Endothelial cell of umbilical vein (primary cell): ENCODE results near the gene GP9. TPM values are rescaled to one million over a fixed set of nuclear protein-coding genes. Genes with fewer than 3 reads are reported as not detected.

Experiments
- BruUV-seq: library from RNA; stranded (reverse); fragments of 400-500 nt; replicated peaks from 2 replicates; lab custom pipeline; 2021; lab: Mats Ljungman, UMichigan
- CTCF ChIA-PET: fragments of 300-600, 350-600 bp; sonication (Branson Sonifier 250); formaldehyde crosslinking; loops from one replicate; lab custom pipeline; 2021; ENCODE audit warnings: antibody characterized with exemption, inconsistent platforms; lab: Charles Lee
- POLR2A ChIA-PET: fragments of 300-600, 350-600 bp; sonication (Branson Sonifier 250); formaldehyde crosslinking; loops from one replicate; lab custom pipeline; 2021; ENCODE audit warnings: antibody characterized with exemption, inconsistent platforms; lab: Charles Lee
- DNase-seq: peaks from one replicate; pipeline ENCODE4 v3.0.0-alpha.2; 2011; ENCODE audit warnings: low read depth, low spot score
- FAIRE-seq: peaks from 2 replicates; lab custom pipeline; 2011; peaks lifted over from hg19 to GRCh38; lab: Jason Lieb, UNC
- H2AFZ ChIP-seq: 2 replicates; pipeline ENCODE4 v1.6.0; 2012; ENCODE audit warnings: low read depth, low read length, control low read depth, inconsistent platforms
- H3K27ac ChIP-seq: 2 replicates; pipeline ENCODE4 v1.5.1; 2011; ENCODE audit warnings: low read depth, mild to moderate bottlenecking, control low read depth, low read length, moderate library complexity; ENCODE audit not compliant: insufficient read depth
- H3K27me3 ChIP-seq, 2 experiments: 2 replicates each; pipeline versions ENCODE4 v1.6.0 to v1.6.1; 2011; ENCODE audit warnings: low read length in 2 of 2, mixed read lengths in 1 of 2; ENCODE audit not compliant: control insufficient read depth in 2 of 2, insufficient read depth in 2 of 2
- H3K36me3 ChIP-seq, 2 experiments: 2 replicates in 1 of 2; 3 replicates in 1 of 2; pipeline ENCODE4 v1.5.1; 2011; ENCODE audit warnings: low read length in 2 of 2, mild to moderate bottlenecking in 1 of 2, moderate library complexity in 1 of 2; ENCODE audit not compliant: control insufficient read depth in 2 of 2, insufficient read depth in 2 of 2; ENCODE audit errors: extremely low read depth in 1 of 2
- H3K4me1 ChIP-seq: 3 replicates; pipeline ENCODE4 v1.5.1; 2011; ENCODE audit warnings: mild to moderate bottlenecking, low read length; ENCODE audit not compliant: control insufficient read depth, insufficient read depth; ENCODE audit errors: extremely low read depth
- H3K4me2 ChIP-seq: 2 replicates; pipeline ENCODE4 v1.6.1; 2011; ENCODE audit warnings: low read length, control low read depth, mixed read lengths; ENCODE audit not compliant: insufficient read depth
- H3K4me3 ChIP-seq, 3 experiments: fragments of 200-600 bp in 1 of 3; sonication (generic), shearing (Covaris generic) in 1 of 3; replicated peaks in 1 of 3; 2 replicates each; pipeline ENCODE4 v1.5.1; 2011 to 2016; ENCODE audit warnings: control low read depth in 3 of 3, low read length in 3 of 3, mild to moderate bottlenecking in 2 of 3, inconsistent platforms in 1 of 3, low read depth in 1 of 3, moderate library complexity in 1 of 3; ENCODE audit not compliant: insufficient read depth in 1 of 3
- H3K79me2 ChIP-seq: 2 replicates; pipeline ENCODE4 v1.6.0; 2012; ENCODE audit warnings: low read length, inconsistent platforms; ENCODE audit not compliant: control insufficient read depth, insufficient read depth
- H3K9ac ChIP-seq: replicated peaks from 2 replicates; pipeline ENCODE3; 2011; ENCODE audit warnings: low read length, control low read depth; ENCODE audit not compliant: insufficient read depth; ENCODE audit errors: extremely low read depth
- H3K9me1 ChIP-seq: replicated peaks from 3 replicates; pipeline ENCODE4 v1.6.0; 2011; ENCODE audit warnings: mild to moderate bottlenecking, low read length; ENCODE audit not compliant: control insufficient read depth, insufficient read depth; ENCODE audit errors: extremely low read depth
- H3K9me3 ChIP-seq: replicated peaks from 2 replicates; pipeline ENCODE4 v1.5.1; 2012; ENCODE audit warnings: low read length, inconsistent platforms; ENCODE audit not compliant: control insufficient read depth, insufficient read depth
- H4K20me1 ChIP-seq: replicated peaks from 2 replicates; pipeline ENCODE3; 2011; ENCODE audit warnings: mild to moderate bottlenecking, low read length; ENCODE audit not compliant: control insufficient read depth, insufficient read depth; ENCODE audit errors: extremely low read depth
- EZH2 ChIP-seq: IDR thresholded peaks from 2 replicates; pipeline ENCODE4 v1.6.1; 2012; ENCODE audit warnings: borderline replicate concordance, low read depth, mild to moderate bottlenecking, moderate library complexity, low read length, inconsistent platforms; ENCODE audit not compliant: severe bottlenecking
- FOS ChIP-seq: IDR thresholded peaks from 2 replicates; pipeline ENCODE4 v1.6.1; 2011; ENCODE audit warnings: mild to moderate bottlenecking, low read length, moderate library complexity, borderline replicate concordance; ENCODE audit not compliant: insufficient read depth
- GATA2 ChIP-seq: IDR thresholded peaks from 2 replicates; pipeline ENCODE4 v1.7.0; 2011; ENCODE audit warnings: low read depth, mild to moderate bottlenecking, moderate library complexity, mixed read lengths, low read length; ENCODE audit not compliant: insufficient read length, insufficient read depth
- JUN ChIP-seq: IDR thresholded peaks from 2 replicates; pipeline ENCODE4 v1.6.1; 2011; ENCODE audit warnings: borderline replicate concordance, low read depth; ENCODE audit not compliant: insufficient read length, insufficient read depth
- MYC ChIP-seq: IDR thresholded peaks from one replicate; pipeline ENCODE4 v1.6.1; 2011; ENCODE audit warnings: mild to moderate bottlenecking, low read depth, low read length
- POLR2AphosphoS5 ChIP-seq: IDR thresholded peaks from 2 replicates; pipeline ENCODE4 v1.6.1; 2012; ENCODE audit warnings: low read depth, mild to moderate bottlenecking, control low read depth, low read length, moderate library complexity; ENCODE audit not compliant: insufficient read depth
- dilution Hi-C: fragments of 300-500 bp; cut with MboI; formaldehyde crosslinking; loops from one replicate; pipeline ENCODE4 v1.15.0; 2019; ENCODE audit warnings: low sequenced_read_pairs; ENCODE audit not compliant: extremely low pct_ligation_motif_present
- intact Hi-C: fragments of 100-400 bp; cut with micrococcal nuclease; formaldehyde crosslinking; loops from one replicate; pipeline ENCODE4 v1.10.0; 2022
- polyA plus RNA-seq, 4 experiments: library from polyadenylated mRNA; depleted of rRNA in 3 of 4; stranded (reverse) in 3 of 4; unstranded in 1 of 4; fragments of >200 nt; gene quantifications; 2 replicates each; pipeline versions ENCODE4 v1.2.1 to v1.2.3, GENCODE V29; 2011 to 2012; ENCODE audit warnings: missing spikeins in 1 of 4
- total RNA-seq: library from RNA; stranded (reverse); gene quantifications from 2 replicates; pipeline ENCODE4 v1.2.3, GENCODE V29; 2021
- TF ChIP-seq, protein P1 (sequence below), 2 donors: IDR thresholded peaks; 1 replicate in 1 of 2; 2 replicates in 1 of 2; pipeline ENCODE4 v1.5.1; 2011; ENCODE audit warnings: low read length in 2 of 2, mild to moderate bottlenecking in 2 of 2, moderate library complexity in 2 of 2, control low read depth in 1 of 2, inconsistent platforms in 1 of 2, low read depth in 1 of 2; ENCODE audit not compliant: insufficient read depth in 1 of 2; ENCODE audit errors: extremely low read depth in 1 of 2
- TF ChIP-seq, protein P2 (sequence below): IDR thresholded peaks from 2 replicates; pipeline ENCODE4 v1.6.1; 2011; ENCODE audit not compliant: insufficient read depth, insufficient read length

GP9 gene
- total and polyA plus RNA-seq, 2 donors (not counting 3 experiments of a cell fraction or from before 2014, with no cell fraction given), result not detected

- no peaks in the 10 kb centered on the region for H3K9me1 ChIP-seq
- BruUV-seq, result no TSS peak
- H3K27ac ChIP-seq, result no peak overlapping the region
- dilution Hi-C loops (no loop called here), intact Hi-C loops (no loop called here)
- no peaks in the 10 kb centered on the region for H3K27me3 ChIP-seq
- POLR2A ChIA-PET, result interaction anchor here (0.6 kb wide), 1 partner anchor 47 kb away, joined by 4 read pairs; no protein-coding TSS in a partner anchor
- H2AFZ ChIP-seq, result no peak overlapping the region
- no peaks in the 10 kb centered on the region for H4K20me1 ChIP-seq
- no peaks in the 10 kb centered on the region for H3K79me2 ChIP-seq
- peaks cover 3% of the 10 kb centered on the region for H3K4me1 ChIP-seq
- no peaks in the 10 kb centered on the region for H3K36me3 ChIP-seq
- no peak for DNase-seq
- no peak for FAIRE-seq
- TF ChIP-seq POLR2AphosphoS5, result no peak
- TF ChIP-seq, protein P1, sequence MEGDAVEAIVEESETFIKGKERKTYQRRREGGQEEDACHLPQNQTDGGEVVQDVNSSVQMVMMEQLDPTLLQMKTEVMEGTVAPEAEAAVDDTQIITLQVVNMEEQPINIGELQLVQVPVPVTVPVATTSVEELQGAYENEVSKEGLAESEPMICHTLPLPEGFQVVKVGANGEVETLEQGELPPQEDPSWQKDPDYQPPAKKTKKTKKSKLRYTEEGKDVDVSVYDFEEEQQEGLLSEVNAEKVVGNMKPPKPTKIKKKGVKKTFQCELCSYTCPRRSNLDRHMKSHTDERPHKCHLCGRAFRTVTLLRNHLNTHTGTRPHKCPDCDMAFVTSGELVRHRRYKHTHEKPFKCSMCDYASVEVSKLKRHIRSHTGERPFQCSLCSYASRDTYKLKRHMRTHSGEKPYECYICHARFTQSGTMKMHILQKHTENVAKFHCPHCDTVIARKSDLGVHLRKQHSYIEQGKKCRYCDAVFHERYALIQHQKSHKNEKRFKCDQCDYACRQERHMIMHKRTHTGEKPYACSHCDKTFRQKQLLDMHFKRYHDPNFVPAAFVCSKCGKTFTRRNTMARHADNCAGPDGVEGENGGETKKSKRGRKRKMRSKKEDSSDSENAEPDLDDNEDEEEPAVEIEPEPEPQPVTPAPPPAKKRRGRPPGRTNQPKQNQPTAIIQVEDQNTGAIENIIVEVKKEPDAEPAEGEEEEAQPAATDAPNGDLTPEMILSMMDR (IDR thresholded peaks at IDR 0.05; ENCODE audit: extremely low read depth in 1 of 2, insufficient read depth in 1 of 2, low read depth in 1 of 2, low read length in 2 of 2), result no peak
- TF ChIP-seq GATA2, result no peak
- TF ChIP-seq, protein P2, sequence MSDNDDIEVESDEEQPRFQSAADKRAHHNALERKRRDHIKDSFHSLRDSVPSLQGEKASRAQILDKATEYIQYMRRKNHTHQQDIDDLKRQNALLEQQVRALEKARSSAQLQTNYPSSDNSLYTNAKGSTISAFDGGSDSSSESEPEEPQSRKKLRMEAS, result no peak
- no peak for TF ChIP-seq FOS
- no peak for TF ChIP-seq MYC
- no peak for TF ChIP-seq EZH2
- no peak for TF ChIP-seq JUN
- CTCF ChIA-PET, result interaction anchor here (1.4 to 4.0 kb wide), 3 partner anchors 16 to 115 kb away, joined by 4 to 24 read pairs (median 11); no protein-coding TSS in a partner anchor
- no peak overlapping the region for H3K4me3 ChIP-seq
- H3K9ac ChIP-seq, result no peak overlapping the region
- H3K4me2 ChIP-seq, result no peak overlapping the region
- no peaks in the 10 kb centered on the region for H3K9me3 ChIP-seq
Measured at GRCh38 chr3:129084501-129084900, 23.9 kb downstream of the GP9 start.
